ENCODE measurements around the gene PDZD2.

DNA sequence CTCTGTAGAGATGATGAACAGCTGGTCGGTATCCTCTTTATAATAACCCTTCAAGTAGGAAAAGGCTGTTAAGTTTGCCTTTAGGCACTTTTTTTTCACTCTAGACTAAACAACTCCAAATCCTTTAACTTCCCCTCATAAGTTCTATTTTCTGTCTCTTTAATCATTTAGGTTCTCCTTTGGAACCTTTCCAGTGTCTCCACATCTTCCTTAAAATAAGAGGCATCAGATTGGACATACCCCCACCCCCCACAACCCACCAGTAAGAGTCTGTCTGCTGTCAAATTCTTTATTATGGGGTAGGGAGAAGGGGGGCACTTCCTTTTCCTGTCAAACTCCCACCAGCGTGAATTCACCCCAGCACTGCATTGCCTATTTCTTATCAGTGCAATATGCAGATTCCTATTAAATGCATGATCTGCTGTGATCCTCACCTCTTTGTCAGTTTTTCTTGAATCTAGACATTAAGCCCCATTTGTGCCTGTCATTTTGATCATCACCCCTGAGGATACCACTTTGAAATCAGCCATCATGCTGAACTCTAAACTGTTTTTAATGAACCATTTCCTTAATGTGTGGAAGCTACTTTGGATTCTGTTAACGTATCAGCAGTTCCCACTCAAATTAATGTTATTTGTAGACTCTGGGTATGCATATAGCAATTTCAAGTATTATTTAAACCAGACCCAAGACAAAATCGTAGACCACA lies 212.2 kb downstream of the PDZD2 start:
- TF ChIP-seq, protein P1, sequence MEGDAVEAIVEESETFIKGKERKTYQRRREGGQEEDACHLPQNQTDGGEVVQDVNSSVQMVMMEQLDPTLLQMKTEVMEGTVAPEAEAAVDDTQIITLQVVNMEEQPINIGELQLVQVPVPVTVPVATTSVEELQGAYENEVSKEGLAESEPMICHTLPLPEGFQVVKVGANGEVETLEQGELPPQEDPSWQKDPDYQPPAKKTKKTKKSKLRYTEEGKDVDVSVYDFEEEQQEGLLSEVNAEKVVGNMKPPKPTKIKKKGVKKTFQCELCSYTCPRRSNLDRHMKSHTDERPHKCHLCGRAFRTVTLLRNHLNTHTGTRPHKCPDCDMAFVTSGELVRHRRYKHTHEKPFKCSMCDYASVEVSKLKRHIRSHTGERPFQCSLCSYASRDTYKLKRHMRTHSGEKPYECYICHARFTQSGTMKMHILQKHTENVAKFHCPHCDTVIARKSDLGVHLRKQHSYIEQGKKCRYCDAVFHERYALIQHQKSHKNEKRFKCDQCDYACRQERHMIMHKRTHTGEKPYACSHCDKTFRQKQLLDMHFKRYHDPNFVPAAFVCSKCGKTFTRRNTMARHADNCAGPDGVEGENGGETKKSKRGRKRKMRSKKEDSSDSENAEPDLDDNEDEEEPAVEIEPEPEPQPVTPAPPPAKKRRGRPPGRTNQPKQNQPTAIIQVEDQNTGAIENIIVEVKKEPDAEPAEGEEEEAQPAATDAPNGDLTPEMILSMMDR (IDR thresholded peaks at IDR 0.05; ENCODE audit: borderline replicate concordance, extremely low read depth, low read length, poor library complexity, severe bottlenecking) = no peak
- no peak for TF ChIP-seq EZH2 (IDR thresholded peaks at IDR 0.05; ENCODE audit: borderline replicate concordance, low read depth, low read length, severe bottlenecking)
